HG02623 (cell line): ENCODE measurements around the gene MBNL3.
"Not testable (repeated sequence)": the region's sequence is repeated elsewhere in the genome, so short reads cannot be mapped to it uniquely, and the experiment has no call there.

ENCODE experiments used
- ATAC-seq: cut with Tn5 transposase; IDR thresholded peaks from one replicate; pipeline ENCODE4 v1.9.1; 2021; ENCODE audit warnings: moderate library complexity; ENCODE audit not compliant: unreplicated experiment

MBNL3 gene

GRCh38 chrX:132480581-132481203 is 8.1 kb downstream of the MBNL3 start:
- peak; percentile 81 for ATAC-seq

- no peak for ATAC-seq
These were observed 14.1 kb downstream of the MBNL3 start for GRCh38 chrX:132474544-132475248.

GRCh38 chrX:132472397-132472796 is 16.4 kb downstream of the MBNL3 start:
- no peak for ATAC-seq

GRCh38 chrX:132470831-132471230 is 18.0 kb downstream of the MBNL3 start:
- ATAC-seq: no peak

- no peak for ATAC-seq
These were observed 18.7 kb downstream of the MBNL3 start for GRCh38 chrX:132470179-132470578.

- no peak for ATAC-seq
These were observed 20.4 kb downstream of the MBNL3 start for GRCh38 chrX:132468454-132468853.

- ATAC-seq: no peak
These were observed 20.8 kb downstream of the MBNL3 start for GRCh38 chrX:132467989-132468388.

- no peak for ATAC-seq
These were observed 21.8 kb downstream of the MBNL3 start for GRCh38 chrX:132467026-132467425.

- no peak for ATAC-seq
These were observed 25.4 kb downstream of the MBNL3 start for GRCh38 chrX:132463411-132463810.

- no peak for ATAC-seq
These were observed 27.0 kb downstream of the MBNL3 start for GRCh38 chrX:132461886-132462285.

- no peak for ATAC-seq
These were observed 35.8 kb downstream of the MBNL3 start for GRCh38 chrX:132452911-132453550.

GRCh38 chrX:132445909-132446308 is 42.9 kb downstream of the MBNL3 start:
- ATAC-seq: not testable (repeated sequence)

- ATAC-seq: no peak
These were observed 43.9 kb downstream of the MBNL3 start for GRCh38 chrX:132444936-132445335.

GRCh38 chrX:132443196-132444135 is 45.4 kb downstream of the MBNL3 start:
- ATAC-seq: no peak

- no peak for ATAC-seq
These were observed 46.1 kb downstream of the MBNL3 start for GRCh38 chrX:132442691-132443090.

- no peak for ATAC-seq
These were observed 53.6 kb downstream of the MBNL3 start for GRCh38 chrX:132435222-132435621.

GRCh38 chrX:132433551-132433950 is 55.3 kb downstream of the MBNL3 start:
- no peak for ATAC-seq

GRCh38 chrX:132433001-132433400 is 55.8 kb downstream of the MBNL3 start:
- no peak for ATAC-seq

- ATAC-seq: no peak
These were observed 59.9 kb downstream of the MBNL3 start for GRCh38 chrX:132428896-132429295.

- ATAC-seq: no peak
These were observed 62.0 kb downstream of the MBNL3 start for GRCh38 chrX:132426695-132427281.
